ENCODE measurements around the gene GSTT2.

The GSTT2 gene

DNA sequence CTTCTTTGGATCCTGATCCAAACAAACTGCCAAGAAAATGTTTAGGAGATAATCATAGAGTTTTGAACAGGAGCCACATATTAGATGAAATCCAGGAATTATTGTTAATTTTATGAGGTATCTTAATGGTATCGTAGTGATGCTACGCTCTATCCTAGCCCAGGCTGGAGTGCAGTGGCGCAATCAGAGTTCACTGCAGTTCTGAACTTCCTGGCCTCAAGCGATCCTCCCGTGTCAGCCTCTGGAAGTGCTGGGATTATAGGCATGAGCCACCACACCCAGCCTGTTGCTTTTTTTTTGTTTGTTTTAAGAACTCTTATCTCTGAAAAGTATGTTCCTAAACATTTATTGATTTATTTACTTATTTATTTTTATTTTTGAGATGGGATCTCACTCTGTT, 22.9 kb downstream of the GSTT2 start:
- TF ChIP-seq CTCF (conservative IDR thresholded peaks at IDR 0.05; ENCODE audit: low read length), result no peak
- DNase-seq (ENCODE audit: low read depth), result no peak
- no peak overlapping the region for H3K4me3 ChIP-seq (ENCODE audit: low read length)

- TF ChIP-seq CTCF (conservative IDR thresholded peaks at IDR 0.05; ENCODE audit: low read length), result no peak
- H3K4me3 ChIP-seq (ENCODE audit: low read length), result no peak overlapping the region
- no peak for DNase-seq (ENCODE audit: low read depth)
These were observed 24.0 kb downstream of the GSTT2 start for GRCh38 chr22:24003887-24004286.

DNA sequence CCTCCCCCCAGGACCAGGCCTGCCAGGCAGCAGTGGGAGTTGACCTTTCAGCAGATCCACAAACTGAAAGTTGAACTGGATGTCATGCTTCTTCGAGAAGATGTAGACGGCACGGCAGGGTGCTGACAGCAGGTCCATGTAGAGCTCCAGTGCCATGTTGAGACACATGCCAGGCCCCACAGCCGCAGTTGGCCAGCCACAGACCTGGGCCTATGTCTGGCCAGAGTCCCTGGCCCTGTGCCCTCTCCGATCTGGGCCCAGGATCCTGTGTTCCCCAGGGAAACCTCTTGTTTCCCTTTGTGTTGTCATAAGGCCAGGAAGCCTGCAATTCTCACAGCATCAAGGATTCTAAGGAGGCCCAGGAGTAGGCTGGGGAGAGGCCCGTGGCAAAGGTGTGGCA, 25.3 kb downstream of the GSTT2 start, which contains the start of gene GSTT4:
Gene GSTT4 (minus strand): TSS at position 253 of the 400 bp plus-strand sequence. CDS start 97 bp downstream, at position 156.
- TF ChIP-seq CTCF (conservative IDR thresholded peaks at IDR 0.05; ENCODE audit: low read length), result no peak
- no peak for DNase-seq (ENCODE audit: low read depth)
- H3K4me3 ChIP-seq (ENCODE audit: low read length), result no peak within 1 kb of the TSS

DNA sequence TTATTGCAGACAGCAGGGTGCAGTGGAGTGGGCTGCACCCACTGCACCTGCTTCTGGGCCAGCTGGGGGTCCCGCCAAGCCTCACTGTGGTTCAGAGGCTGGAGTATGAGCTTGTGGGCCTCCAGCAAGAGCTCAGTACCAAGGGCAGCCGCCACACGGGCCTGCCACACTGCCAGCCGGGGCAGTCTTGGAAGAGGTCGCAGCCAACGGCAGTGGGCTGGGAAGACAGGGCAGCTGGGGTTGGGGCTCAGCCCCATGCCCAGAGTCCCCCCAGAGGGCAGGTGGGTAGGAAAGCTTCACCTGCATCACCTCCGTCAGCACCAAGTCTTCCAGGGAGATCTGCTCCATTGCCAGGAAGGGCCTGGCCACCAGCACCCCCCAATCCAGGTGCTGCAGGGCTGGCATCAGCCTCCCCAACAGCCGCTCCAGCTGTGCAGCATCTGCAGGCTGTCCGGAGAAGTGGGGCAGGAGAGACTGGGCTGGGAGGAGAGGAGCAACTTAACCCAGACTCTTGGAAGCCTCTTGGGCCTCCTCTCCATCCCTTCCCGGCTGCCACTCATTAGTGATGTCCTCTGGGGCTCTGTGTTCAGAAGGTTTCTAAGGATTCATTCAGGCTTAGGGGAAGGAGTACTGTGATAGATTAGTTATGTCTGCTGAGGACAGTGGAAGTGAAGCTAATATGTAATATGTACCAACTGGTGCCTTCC, 26.4 kb downstream of the GSTT2 start:
- H3K4me3 ChIP-seq (ENCODE audit: low read length), result no peak overlapping the region
- no peak for DNase-seq (ENCODE audit: low read depth)
- TF ChIP-seq CTCF (conservative IDR thresholded peaks at IDR 0.05; ENCODE audit: low read length), result no peak

GRCh38 chr22:24006914-24007214, 26.9 kb downstream of the GSTT2 start:
- TF ChIP-seq CTCF (conservative IDR thresholded peaks at IDR 0.05; ENCODE audit: low read length), result no peak
- DNase-seq (ENCODE audit: low read depth), result no peak
- H3K4me3 ChIP-seq (ENCODE audit: low read length), result no peak overlapping the region

- no peak for DNase-seq (ENCODE audit: low read depth)
- TF ChIP-seq CTCF (conservative IDR thresholded peaks at IDR 0.05; ENCODE audit: low read length), result no peak
- no peak overlapping the region for H3K4me3 ChIP-seq (ENCODE audit: low read length)
These were observed 27.5 kb downstream of the GSTT2 start for GRCh38 chr22:24007253-24008021.

DNA sequence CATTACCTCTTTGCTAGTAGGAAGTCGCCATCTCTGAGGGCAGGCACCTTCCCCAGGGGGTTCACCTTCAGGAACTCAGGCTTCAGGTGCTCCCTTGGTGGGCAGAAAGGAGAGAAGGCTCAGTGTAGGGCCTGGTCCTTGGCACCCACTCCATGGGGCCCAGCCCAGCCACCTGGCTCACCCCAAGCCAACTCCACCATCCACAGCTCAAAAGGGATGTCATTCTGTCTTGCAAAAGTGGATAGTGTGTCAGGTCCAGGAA, 28.0 kb downstream of the GSTT2 start:
- no peak overlapping the region for H3K4me3 ChIP-seq (ENCODE audit: low read length)
- no peak for DNase-seq (ENCODE audit: low read depth)

More for the DNA sequence above, 28.0 kb downstream of the GSTT2 start:
- TF ChIP-seq CTCF (conservative IDR thresholded peaks at IDR 0.05; ENCODE audit: low read length), result no peak
